ENCODE measurements around the gene ACSF2.

ACSF2 gene

GRCh38 chr17:50517504-50518383 lies 91.7 kb downstream of the ACSF2 start:
- no peak for DNase-seq (ENCODE audit: low read depth in 2 of 2)
- H3K4me3 ChIP-seq (replicated peaks in 1 of 2; ENCODE audit: low read depth in 2 of 2, low read length in 2 of 2), result no peak overlapping the region
- TF ChIP-seq CTCF (IDR thresholded peaks at IDR 0.05; ENCODE audit: low read depth, low read length), result no peak

GRCh38 chr17:50518384-50519023 lies 92.5 kb downstream of the ACSF2 start:
- TF ChIP-seq CTCF (IDR thresholded peaks at IDR 0.05; ENCODE audit: low read depth, low read length), result no peak
- no peak for DNase-seq (ENCODE audit: low read depth in 2 of 2)

GRCh38 chr17:50519141-50519834 lies 93.3 kb downstream of the ACSF2 start:
- TF ChIP-seq CTCF (IDR thresholded peaks at IDR 0.05; ENCODE audit: low read depth, low read length), result no peak
- H3K4me3 ChIP-seq (replicated peaks in 1 of 2; ENCODE audit: low read depth in 2 of 2, low read length in 2 of 2), result no peak overlapping the region
- DNase-seq (ENCODE audit: low read depth in 2 of 2), result peak in 1 of 2 donors; percentile 32

More at GRCh38 chr17:50518384-50519023, 92.5 kb downstream of the ACSF2 start:
- H3K4me3 ChIP-seq (replicated peaks in 1 of 2; ENCODE audit: low read depth in 2 of 2, low read length in 2 of 2), result no peak overlapping the region

- DNase-seq (ENCODE audit: low read depth in 2 of 2), result no peak
- no peak for TF ChIP-seq CTCF (IDR thresholded peaks at IDR 0.05; ENCODE audit: low read depth, low read length)
- H3K4me3 ChIP-seq (replicated peaks in 1 of 2; ENCODE audit: low read depth in 2 of 2, low read length in 2 of 2), result no peak overlapping the region
Observed at GRCh38 chr17:50520483-50520882, 94.5 kb downstream of the ACSF2 start.

GRCh38 chr17:50521514-50521913 lies 95.5 kb downstream of the ACSF2 start:
- DNase-seq (ENCODE audit: low read depth in 2 of 2), result no peak
- no peak overlapping the region for H3K4me3 ChIP-seq (replicated peaks in 1 of 2; ENCODE audit: low read depth in 2 of 2, low read length in 2 of 2)
- no peak for TF ChIP-seq CTCF (IDR thresholded peaks at IDR 0.05; ENCODE audit: low read depth, low read length)

GRCh38 chr17:50522766-50523165 lies 96.7 kb downstream of the ACSF2 start:
- TF ChIP-seq CTCF (IDR thresholded peaks at IDR 0.05; ENCODE audit: low read depth, low read length), result no peak
- no peak overlapping the region for H3K4me3 ChIP-seq (replicated peaks in 1 of 2; ENCODE audit: low read depth in 2 of 2, low read length in 2 of 2)
- no peak for DNase-seq (ENCODE audit: low read depth in 2 of 2)

Measured in cardiac fibroblast (primary cell).